H1 (cell line): ENCODE results near the gene TWSG1. TPM values are rescaled to one million over a fixed set of nuclear protein-coding genes. Genes with fewer than 3 reads are reported as not detected.

Experiments
- CTCF ChIA-PET: fragments of 300-600 bp; sonication (Branson Sonifier 250); formaldehyde crosslinking; loops from one replicate; lab custom pipeline; 2021; ENCODE audit not compliant: partially characterized antibody; lab: Charles Lee
- POLR2A ChIA-PET: fragments of 300-600 bp; sonication (Branson Sonifier 250); formaldehyde crosslinking; loops from one replicate; lab custom pipeline; 2021; ENCODE audit warnings: inconsistent platforms; ENCODE audit not compliant: partially characterized antibody; lab: Charles Lee
- DNase-seq, 2 experiments: peaks; one replicate each; pipeline versions ENCODE4 v3.0.0 to v3.0.0-alpha.2; 2010 to 2022; ENCODE audit warnings: low spot score in 2 of 2, low read depth in 1 of 2, mixed read lengths in 1 of 2
- FAIRE-seq: peaks from 2 replicates; lab custom pipeline; 2011; peaks lifted over from hg19 to GRCh38; lab: Jason Lieb, UNC
- H2AFZ ChIP-seq: 2 replicates; pipeline ENCODE4 v1.8.1; 2012; ENCODE audit warnings: low read length, inconsistent platforms
- H2AK5ac ChIP-seq: 2 replicates; pipeline ENCODE4 v1.6.1; 2013; ENCODE audit warnings: low read depth, low read length
- H2BK120ac ChIP-seq: replicated peaks from 2 replicates; pipeline ENCODE3; 2013; ENCODE audit warnings: low read depth, low read length, inconsistent platforms
- H2BK12ac ChIP-seq: 2 replicates; pipeline ENCODE4 v1.6.1; 2013; ENCODE audit warnings: low read depth, low read length
- H2BK15ac ChIP-seq: 2 replicates; pipeline ENCODE4 v1.6.1; 2013; ENCODE audit warnings: low read length
- H2BK20ac ChIP-seq: 2 replicates; pipeline ENCODE4 v1.6.1; 2013; ENCODE audit warnings: low read length
- H2BK5ac ChIP-seq: 2 replicates; pipeline ENCODE4 v1.6.1; 2013; ENCODE audit warnings: low read depth, low read length
- H3K14ac ChIP-seq: 2 replicates; pipeline ENCODE4 v1.6.1; 2013; ENCODE audit warnings: inconsistent platforms; ENCODE audit not compliant: insufficient read length
- H3K18ac ChIP-seq: 2 replicates; pipeline ENCODE4 v1.6.1; 2013; ENCODE audit warnings: low read length; ENCODE audit errors: extremely low read depth
- H3K23ac ChIP-seq: 2 replicates; pipeline ENCODE4 v1.6.1; 2013; ENCODE audit warnings: inconsistent platforms; ENCODE audit not compliant: insufficient read length
- H3K23me2 ChIP-seq: 2 replicates; pipeline ENCODE4 v1.6.1; 2013; ENCODE audit warnings: low read depth, low read length
- H3K27ac ChIP-seq: 2 replicates; pipeline ENCODE4 v1.6.1; 2011; ENCODE audit warnings: low read depth, low read length, inconsistent platforms
- H3K27me3 ChIP-seq, 4 experiments: replicated peaks in 1 of 4; 1 replicate in 1 of 4; 2 replicates in 3 of 4; pipeline versions ENCODE4 v1.6.1 to v1.8.1; 2011 to 2013; ENCODE audit warnings: low read length in 3 of 4, mild to moderate bottlenecking in 3 of 4, inconsistent platforms in 2 of 4, mixed read lengths in 2 of 4, moderate library complexity in 1 of 4; ENCODE audit not compliant: control insufficient read depth in 3 of 4, insufficient read depth in 3 of 4; ENCODE audit errors: extremely low read depth in 1 of 4
- H3K36me3 ChIP-seq, 4 experiments: 2 replicates each; pipeline versions ENCODE4 v1.6.1 to v1.8.1; 2011 to 2013; ENCODE audit warnings: mild to moderate bottlenecking in 4 of 4, low read length in 3 of 4, moderate library complexity in 2 of 4, control low read depth in 1 of 4, inconsistent platforms in 1 of 4; ENCODE audit not compliant: insufficient read depth in 4 of 4, control insufficient read depth in 2 of 4
- H3K4ac ChIP-seq: replicated peaks from 2 replicates; pipeline ENCODE3; 2013; ENCODE audit warnings: low read length, low read depth, mixed read lengths, inconsistent platforms; ENCODE audit not compliant: insufficient read length
- H3K4me1 ChIP-seq, 4 experiments: replicated peaks in 1 of 4; 1 replicate in 1 of 4; 2 replicates in 3 of 4; pipeline versions ENCODE4 v1.6.1 to v1.8.1; 2011 to 2013; ENCODE audit warnings: low read length in 3 of 4, inconsistent platforms in 2 of 4, mixed read lengths in 1 of 4; ENCODE audit not compliant: insufficient read depth in 4 of 4, control insufficient read depth in 3 of 4
- H3K4me2 ChIP-seq, 2 experiments: 2 replicates each; pipeline versions ENCODE4 v1.6.1 to v1.8.1; 2011 to 2013; ENCODE audit warnings: low read depth in 2 of 2, low read length in 2 of 2, control low read depth in 1 of 2, inconsistent platforms in 1 of 2, mild to moderate bottlenecking in 1 of 2; ENCODE audit not compliant: insufficient read depth in 1 of 2
- H3K4me3 ChIP-seq, 4 experiments: fragments of 200-600, 300-600 bp in 1 of 4; sonication (generic), shearing (Covaris generic), sonication (Bioruptor Twin) in 1 of 4; 2 replicates each; pipeline versions ENCODE4 v1.5.1 to v1.8.1; 2011 to 2016; ENCODE audit warnings: low read length in 4 of 4, low read depth in 3 of 4, control low read depth in 2 of 4, inconsistent platforms in 2 of 4, mild to moderate bottlenecking in 2 of 4, mixed read lengths in 1 of 4, moderate library complexity in 1 of 4; ENCODE audit not compliant: insufficient read depth in 2 of 4; ENCODE audit errors: extremely low read depth in 1 of 4
- H3K56ac ChIP-seq: replicated peaks from 2 replicates; pipeline ENCODE3; 2013; ENCODE audit warnings: low read depth, mild to moderate bottlenecking, mixed read lengths, low read length, inconsistent platforms; ENCODE audit not compliant: insufficient read length
- H3K79me1 ChIP-seq: 2 replicates; pipeline ENCODE4 v1.6.1; 2013; ENCODE audit warnings: low read depth, low read length, control low read depth
- H3K79me2 ChIP-seq, 2 experiments: 2 replicates each; pipeline versions ENCODE4 v1.6.1 to v1.8.1; 2012 to 2013; ENCODE audit warnings: low read length in 2 of 2, mild to moderate bottlenecking in 2 of 2, inconsistent platforms in 1 of 2; ENCODE audit not compliant: insufficient read depth in 2 of 2, control insufficient read depth in 1 of 2
- H3K9ac ChIP-seq, 4 experiments: replicated peaks in 1 of 4; 1 replicate in 1 of 4; 2 replicates in 3 of 4; pipeline versions ENCODE4 v1.6.1 to v1.8.1; 2011 to 2013; ENCODE audit warnings: low read depth in 3 of 4, low read length in 3 of 4, control low read depth in 2 of 4, mild to moderate bottlenecking in 2 of 4, moderate library complexity in 2 of 4, inconsistent platforms in 1 of 4; ENCODE audit errors: extremely low read depth in 1 of 4
- H3K9me3 ChIP-seq, 2 experiments: 2 replicates each; pipeline versions ENCODE4 v1.6.1 to v1.8.1; 2012 to 2013; ENCODE audit warnings: mild to moderate bottlenecking in 2 of 2, moderate library complexity in 2 of 2, control low read depth in 1 of 2, inconsistent platforms in 1 of 2, low read depth in 1 of 2, low read length in 1 of 2, mixed read lengths in 1 of 2; ENCODE audit not compliant: insufficient read depth in 2 of 2
- H4K20me1 ChIP-seq, 2 experiments: replicated peaks in 1 of 2; 2 replicates each; pipeline versions ENCODE3 to v1.8.1; 2011 to 2013; ENCODE audit warnings: inconsistent platforms in 2 of 2, low read length in 2 of 2, mild to moderate bottlenecking in 1 of 2; ENCODE audit not compliant: insufficient read depth in 2 of 2, control insufficient read depth in 1 of 2
- H4K5ac ChIP-seq: 2 replicates; pipeline ENCODE4 v1.6.1; 2013; ENCODE audit warnings: low read length, low read depth, mixed read lengths, inconsistent platforms; ENCODE audit not compliant: insufficient read length
- H4K8ac ChIP-seq: 2 replicates; pipeline ENCODE4 v1.8.0; 2013; ENCODE audit warnings: mild to moderate bottlenecking, moderate library complexity, low read length, inconsistent platforms; ENCODE audit not compliant: insufficient read depth; ENCODE audit errors: extremely low read depth
- H4K91ac ChIP-seq: replicated peaks from 2 replicates; pipeline ENCODE3; 2013; ENCODE audit warnings: low read length, mixed read lengths, inconsistent platforms; ENCODE audit not compliant: insufficient read length
- BCL11A ChIP-seq, 2 experiments: IDR thresholded peaks; one replicate each; pipeline ENCODE4 v1.6.1; 2011; ENCODE audit warnings: low read depth in 2 of 2, low read length in 2 of 2, mild to moderate bottlenecking in 2 of 2
- CEBPB ChIP-seq: IDR thresholded peaks from 2 replicates; pipeline ENCODE4 v1.6.1; 2012; ENCODE audit warnings: low read depth, low read length
- CHD1 ChIP-seq: IDR thresholded peaks from 2 replicates; pipeline ENCODE4 v1.6.1; 2012; ENCODE audit warnings: low read depth, low read length, improper control_type of control experiment
- CHD2 ChIP-seq: IDR thresholded peaks from 2 replicates; pipeline ENCODE4 v1.6.1; 2012; ENCODE audit warnings: low read length, improper control_type of control experiment
- CTCF ChIP-seq, 3 experiments: IDR thresholded peaks; 1 replicate in 2 of 3; 2 replicates in 1 of 3; pipeline versions ENCODE4 v1.5.1 to v1.6.1; 2011; ENCODE audit warnings: low read length in 3 of 3, mild to moderate bottlenecking in 3 of 3, inconsistent platforms in 2 of 3, low read depth in 1 of 3, moderate library complexity in 1 of 3; ENCODE audit not compliant: insufficient read depth in 1 of 3; ENCODE audit errors: control extremely low read depth in 1 of 3
- FOSL1 ChIP-seq: IDR thresholded peaks from 2 replicates; pipeline ENCODE4 v1.6.1; 2011; ENCODE audit warnings: mild to moderate bottlenecking, low read depth, low read length, moderate library complexity; ENCODE audit not compliant: insufficient read depth
- KDM5A ChIP-seq: fragments of 200-600 bp; IDR thresholded peaks from 2 replicates; pipeline ENCODE4 v1.7.1; 2012; ENCODE audit warnings: mild to moderate bottlenecking, low read length, inconsistent platforms, mixed read lengths
- MAFK ChIP-seq: IDR thresholded peaks from 2 replicates; pipeline ENCODE4 v1.6.1; 2012; ENCODE audit warnings: low read depth, mild to moderate bottlenecking, improper control_type of control experiment, low read length
- PHF8 ChIP-seq: fragments of 200-600 bp; sonication (generic); conservative IDR thresholded peaks from 2 replicates; pipeline ENCODE4 v1.7.1; 2012; ENCODE audit warnings: low read depth, mild to moderate bottlenecking, inconsistent platforms, low read length, moderate library complexity
- TAF7 ChIP-seq: optimal IDR thresholded peaks from 2 replicates; pipeline ENCODE3; 2011; ENCODE audit warnings: low read depth, mild to moderate bottlenecking, inconsistent platforms, low read length, moderate library complexity, borderline replicate concordance
- TCF12 ChIP-seq: IDR thresholded peaks from 2 replicates; pipeline ENCODE4 v1.6.1; 2011; ENCODE audit warnings: low read depth, mild to moderate bottlenecking, low read length
- USF2 ChIP-seq: IDR thresholded peaks from 2 replicates; pipeline ENCODE4 v1.6.1; 2011; ENCODE audit warnings: low read length, improper control_type of control experiment
- polyA plus RNA-seq, 7 experiments: library from polyadenylated mRNA; depleted of rRNA in 3 of 7; stranded (reverse) in 5 of 7; unstranded in 2 of 7; fragments of >200 nt in 5 of 7; fragments of 200-250 nt in 2 of 7; gene quantifications; 1 replicate in 5 of 7; 2 replicates in 1 of 7; 4 replicates in 1 of 7; pipeline versions ENCODE4 v1.2.1 to v1.2.3, GENCODE V29; 2011 to 2013; ENCODE audit warnings: missing spikeins in 2 of 7, mixed read lengths in 2 of 7
- total RNA-seq: library from RNA; stranded (reverse); fragmentation: NEBNext Ultra II Directional; extraction: Animal tissue kit (Norgen Biotek cat#: 25700); gene quantifications from 2 replicates; pipeline ENCODE4 v1.2.1, GENCODE V29; 2021

Gene TWSG1
- total and polyA plus RNA-seq, 2 of the 8 experiments (the other 6 are each of a cell fraction or from before 2014, with no cell fraction given) = 11.8 to 19.8 TPM

GRCh38 chr18:9336827-9337226 is 2.3 kb downstream of the TWSG1 start:
- no peak overlapping the region for H4K8ac ChIP-seq
- no peak overlapping the region for H3K9ac ChIP-seq
- H4K91ac ChIP-seq = no peak overlapping the region
- H4K5ac ChIP-seq = no peak overlapping the region
- no peak overlapping the region for H2BK15ac ChIP-seq
- H2BK20ac ChIP-seq = no peak overlapping the region
- CTCF ChIA-PET = no interaction called here
- no peaks in the 10 kb centered on the region for H3K79me1 ChIP-seq
- POLR2A ChIA-PET = interaction anchor here (0.7 kb wide), 2 partner anchors 54 to 201 kb away, joined by 3 read pairs; no protein-coding TSS in a partner anchor
- H3K4ac ChIP-seq = no peak overlapping the region
- H3K4me2 ChIP-seq = no peak overlapping the region
- no peak overlapping the region for H2BK12ac ChIP-seq
- H2AFZ ChIP-seq = no peak overlapping the region
- no peak overlapping the region for H3K27ac ChIP-seq
- DNase-seq = no peak
- no peaks in the 10 kb centered on the region for H3K9me3 ChIP-seq
- peaks cover 0 to 7% of the 10 kb centered on the region in 2 experiments; a peak in 3 of 4 replicates for H3K79me2 ChIP-seq
- H3K23me2 ChIP-seq = peaks cover 4% of the 10 kb centered on the region; the same call in 1 of the 2 replicates
- H3K27me3 ChIP-seq = peaks cover 0 to 9% (median 4%) of the 10 kb centered on the region in 4 experiments; a peak in 3 of 7 replicates
- no peak overlapping the region for H3K18ac ChIP-seq
- no peak overlapping the region for H2BK5ac ChIP-seq
- no peak overlapping the region for H3K14ac ChIP-seq
- H2BK120ac ChIP-seq = no peak overlapping the region
- no peak for FAIRE-seq
- H3K4me1 ChIP-seq = no peaks in the 10 kb centered on the region; a peak in 1 of 7 replicates
- H3K56ac ChIP-seq = no peak overlapping the region
- no peak overlapping the region for H3K4me3 ChIP-seq
- H3K36me3 ChIP-seq = peaks cover 0 to 14% (median 0%) of the 10 kb centered on the region in 4 experiments; a peak in 4 of 8 replicates
- no peak overlapping the region for H2AK5ac ChIP-seq
- H4K20me1 ChIP-seq = peaks cover 0 to 2% of the 10 kb centered on the region in 2 experiments
- H3K23ac ChIP-seq = no peak overlapping the region
- TF ChIP-seq KDM5A (no peak), CHD1 (no peak), CHD2 (no peak), USF2 (no peak), FOSL1 (no peak), TCF12 (no peak), MAFK (no peak), CTCF (IDR thresholded peaks at IDR 0.05; ENCODE audit: control extremely low read depth in 1 of 3, insufficient read depth in 1 of 3, low read depth in 1 of 3, low read length in 3 of 3) (no peak), CEBPB (no peak), TAF7 (no peak), PHF8 (no peak), BCL11A (IDR thresholded peaks at IDR 0.05; ENCODE audit: low read depth in 2 of 2, low read length in 2 of 2) (no peak)
